ENCODE results near the gene PKD2L1. TPM values are rescaled to one million over a fixed set of nuclear protein-coding genes. Genes with fewer than 3 reads are reported as not detected.
"Not testable (repeated sequence)": the region's sequence is repeated elsewhere in the genome, so short reads cannot be mapped to it uniquely, and the experiment has no call there.

Gene PKD2L1
- total RNA-seq, 2 experiments from 2014 or later: 0.18 TPM; not detected in 1

- Mint-ChIP-seq H3K4me1 (peaks cover 29% of the 10 kb centered on the region), H3K9me3 (no peaks in the 10 kb centered on the region), H3K27ac (no peak overlapping the region), H3K36me3 (ENCODE audit: low read depth) (peaks cover 15% of the 10 kb centered on the region), H3K4me3 (no peak overlapping the region), H3K27me3 (peaks cover 9% of the 10 kb centered on the region)
- POLR2A ChIA-PET: interaction anchor here (3.0 kb wide), 1 partner anchor 222 kb away, joined by 29 read pairs; no protein-coding TSS in a partner anchor
- CTCF ChIA-PET: no interaction called here
- DNase-seq: no peak
These were observed 41.8 kb downstream of the PKD2L1 start for GRCh38 chr10:100288196-100288595.

- POLR2A ChIA-PET: interaction anchor here (1.3 to 3.0 kb wide), 3 partner anchors 13 to 222 kb away, joined by 4 to 29 read pairs (median 15); partner anchors contain the start of gene CWF19L1
These were observed 42.3 kb downstream of the PKD2L1 start for GRCh38 chr10:100287756-100288155.

GRCh38 chr10:100286051-100287033 lies 43.7 kb downstream of the PKD2L1 start, which contains the start of gene BLOC1S2:
Gene BLOC1S2 (minus strand): TSS chr10:100286680. CDS start chr10:100286659, 21 bp downstream.
- Mint-ChIP-seq H3K4me3 (peak within 1 kb of the TSS; percentile 100), H3K27ac (peak within 1 kb of the TSS; percentile 98), H3K9me3 (no peaks in the 10 kb centered on the region), H3K27me3 (no peaks in the 10 kb centered on the region), H3K4me1 (peaks cover 29% of the 10 kb centered on the region), H3K36me3 (ENCODE audit: low read depth) (peaks cover 15% of the 10 kb centered on the region)
- POLR2A ChIA-PET: interaction anchor here (0.6 to 3.0 kb wide), 24 partner anchors 9 to 627 kb away, joined by 3 to 29 read pairs (median 4); partner anchors contain the start of genes CWF19L1, ENTPD7, HIF1AN and SCD
- DNase-seq: peak; percentile 88
- CTCF ChIA-PET: interaction anchor here (0.5 to 1.4 kb wide), 8 partner anchors 19 to 729 kb away, joined by 3 to 4 read pairs (median 3); partner anchors contain the start of genes CWF19L1 and HIF1AN

More at GRCh38 chr10:100287756-100288155, 42.3 kb downstream of the PKD2L1 start:
- peaks cover 9% of the 10 kb centered on the region for H3K27me3 Mint-ChIP-seq
- H3K27ac Mint-ChIP-seq: no peak overlapping the region
- H3K9me3 Mint-ChIP-seq: no peaks in the 10 kb centered on the region
- CTCF ChIA-PET: interaction anchor here (1.4 kb wide), 1 partner anchor 248 kb away, joined by 3 read pairs; the partner anchor contains the start of gene HIF1AN
- peaks cover 29% of the 10 kb centered on the region for H3K4me1 Mint-ChIP-seq
- DNase-seq: no peak
- peaks cover 15% of the 10 kb centered on the region for H3K36me3 Mint-ChIP-seq (ENCODE audit: low read depth)
- peak overlapping the region; percentile 29 for H3K4me3 Mint-ChIP-seq

- H3K27me3 Mint-ChIP-seq, H3K9me3 Mint-ChIP-seq, DNase-seq: not testable (repeated sequence)
- peak overlapping the region; percentile 100 for H3K4me3 Mint-ChIP-seq
- ChIA-PET CTCF (interaction anchor here (0.9 to 1.5 kb wide), 3 partner anchors 18 to 225 kb away, joined by 3 to 4 read pairs (median 3); partner anchors contain the start of gene CWF19L1), POLR2A (interaction anchor here (0.6 to 3.0 kb wide), 13 partner anchors 12 to 626 kb away, joined by 3 to 29 read pairs (median 3); partner anchors contain the start of genes CWF19L1, ENTPD7 and HIF1AN)
- peak overlapping the region; percentile 98 for H3K27ac Mint-ChIP-seq
- H3K4me1 Mint-ChIP-seq: peaks cover 35% of the 10 kb centered on the region
- H3K36me3 Mint-ChIP-seq (ENCODE audit: low read depth): peaks cover 24% of the 10 kb centered on the region
These were observed 44.7 kb downstream of the PKD2L1 start for GRCh38 chr10:100285326-100285725.

GRCh38 chr10:100282907-100283306 lies 47.1 kb downstream of the PKD2L1 start:
- Mint-ChIP-seq H3K4me3 (no peak overlapping the region), H3K4me1 (peaks cover 35% of the 10 kb centered on the region), H3K27me3 (no peaks in the 10 kb centered on the region), H3K27ac (no peak overlapping the region), H3K36me3 (ENCODE audit: low read depth) (peaks cover 39% of the 10 kb centered on the region), H3K9me3 (no peaks in the 10 kb centered on the region)
- DNase-seq: no peak
- POLR2A ChIA-PET: interaction anchor here (1.0 to 1.2 kb wide), 2 partner anchors 9 to 198 kb away, joined by 3 read pairs; no protein-coding TSS in a partner anchor
- CTCF ChIA-PET: no interaction called here

GRCh38 chr10:100276971-100277370 lies 53.1 kb downstream of the PKD2L1 start:
- H3K4me3 Mint-ChIP-seq, CTCF ChIA-PET, POLR2A ChIA-PET, H3K27me3 Mint-ChIP-seq, DNase-seq, H3K9me3 Mint-ChIP-seq, H3K4me1 Mint-ChIP-seq, H3K27ac Mint-ChIP-seq: not testable (repeated sequence)
- H3K36me3 Mint-ChIP-seq (ENCODE audit: low read depth): peaks cover 53% of the 10 kb centered on the region

GRCh38 chr10:100267239-100268104 lies 62.6 kb downstream of the PKD2L1 start, which contains the start of gene CWF19L1:
Gene CWF19L1 (minus strand): TSS chr10:100267638. CDS start chr10:100267593, 45 bp downstream.
- ChIA-PET POLR2A (interaction anchor here (0.7 to 1.1 kb wide), 2 partner anchors 19 to 647 kb away, joined by 3 to 15 read pairs; partner anchors contain the start of genes BLOC1S2 and SLC25A28), CTCF (interaction anchor here (0.7 kb wide), 1 partner anchor 18 kb away, joined by 4 read pairs; no protein-coding TSS in a partner anchor)
- H3K27me3 Mint-ChIP-seq: no peaks in the 10 kb centered on the region
- DNase-seq: peak; percentile 82
- peak within 1 kb of the TSS; percentile 98 for H3K27ac Mint-ChIP-seq
- H3K36me3 Mint-ChIP-seq (ENCODE audit: low read depth): peaks cover 12% of the 10 kb centered on the region
- H3K9me3 Mint-ChIP-seq: no peaks in the 10 kb centered on the region
- peaks cover 19% of the 10 kb centered on the region for H3K4me1 Mint-ChIP-seq
- H3K4me3 Mint-ChIP-seq: peak within 1 kb of the TSS; percentile 100

- peaks cover 26% of the 10 kb centered on the region for H3K4me1 Mint-ChIP-seq
- peaks cover 14% of the 10 kb centered on the region for H3K36me3 Mint-ChIP-seq (ENCODE audit: low read depth)
- no peak for DNase-seq
- POLR2A ChIA-PET: interaction anchor here (0.7 kb wide), 1 partner anchor 244 kb away, joined by 4 read pairs; no protein-coding TSS in a partner anchor
- CTCF ChIA-PET: no interaction called here
- no peaks in the 10 kb centered on the region for H3K9me3 Mint-ChIP-seq
- H3K4me3 Mint-ChIP-seq: peak overlapping the region; percentile 65
- no peaks in the 10 kb centered on the region for H3K27me3 Mint-ChIP-seq
- peak overlapping the region; percentile 64 for H3K27ac Mint-ChIP-seq
These were observed 64.1 kb downstream of the PKD2L1 start for GRCh38 chr10:100265821-100266485.

GRCh38 chr10:100254191-100254590 lies 75.8 kb downstream of the PKD2L1 start:
- POLR2A ChIA-PET: interaction anchor here (1.2 kb wide), 1 partner anchor 10 kb away, joined by 3 read pairs; no protein-coding TSS in a partner anchor
- H3K4me3 Mint-ChIP-seq: no peak overlapping the region
- no peaks in the 10 kb centered on the region for H3K4me1 Mint-ChIP-seq
- H3K36me3 Mint-ChIP-seq (ENCODE audit: low read depth): peaks cover 62% of the 10 kb centered on the region
- no peaks in the 10 kb centered on the region for H3K9me3 Mint-ChIP-seq
- no peaks in the 10 kb centered on the region for H3K27me3 Mint-ChIP-seq
- H3K27ac Mint-ChIP-seq: no peak overlapping the region
- DNase-seq: no peak
- CTCF ChIA-PET: interaction anchor here (0.9 to 1.2 kb wide), 2 partner anchors 11 to 14 kb away, joined by 3 read pairs; no protein-coding TSS in a partner anchor

GRCh38 chr10:100253041-100253440 lies 77.0 kb downstream of the PKD2L1 start:
- Mint-ChIP-seq H3K27me3 (no peaks in the 10 kb centered on the region), H3K9me3 (no peaks in the 10 kb centered on the region), H3K36me3 (ENCODE audit: low read depth) (peaks cover 59% of the 10 kb centered on the region), H3K4me1 (no peaks in the 10 kb centered on the region), H3K27ac (no peak overlapping the region), H3K4me3 (no peak overlapping the region)
- CTCF ChIA-PET: no interaction called here
- DNase-seq: no peak
- POLR2A ChIA-PET: no interaction called here

GRCh38 chr10:100248820-100249219 lies 81.2 kb downstream of the PKD2L1 start:
- Mint-ChIP-seq H3K27ac (no peak overlapping the region), H3K36me3 (ENCODE audit: low read depth) (peaks cover 59% of the 10 kb centered on the region), H3K4me3 (no peak overlapping the region), H3K27me3 (no peaks in the 10 kb centered on the region), H3K9me3 (no peaks in the 10 kb centered on the region), H3K4me1 (no peaks in the 10 kb centered on the region)
- ChIA-PET CTCF (interaction anchor here (1.3 kb wide), 1 partner anchor 23 kb away, joined by 3 read pairs; no protein-coding TSS in a partner anchor), POLR2A (no interaction called here)
- DNase-seq: no peak
